ENCODE data around the gene LIN37. TPM values are rescaled to one million over a fixed set of nuclear protein-coding genes. Genes with fewer than 3 reads are reported as not detected.

Gene LIN37
- total and polyA plus RNA-seq, 2 experiments from 2014 or later = 4.3 to 6.8 TPM

DNA sequence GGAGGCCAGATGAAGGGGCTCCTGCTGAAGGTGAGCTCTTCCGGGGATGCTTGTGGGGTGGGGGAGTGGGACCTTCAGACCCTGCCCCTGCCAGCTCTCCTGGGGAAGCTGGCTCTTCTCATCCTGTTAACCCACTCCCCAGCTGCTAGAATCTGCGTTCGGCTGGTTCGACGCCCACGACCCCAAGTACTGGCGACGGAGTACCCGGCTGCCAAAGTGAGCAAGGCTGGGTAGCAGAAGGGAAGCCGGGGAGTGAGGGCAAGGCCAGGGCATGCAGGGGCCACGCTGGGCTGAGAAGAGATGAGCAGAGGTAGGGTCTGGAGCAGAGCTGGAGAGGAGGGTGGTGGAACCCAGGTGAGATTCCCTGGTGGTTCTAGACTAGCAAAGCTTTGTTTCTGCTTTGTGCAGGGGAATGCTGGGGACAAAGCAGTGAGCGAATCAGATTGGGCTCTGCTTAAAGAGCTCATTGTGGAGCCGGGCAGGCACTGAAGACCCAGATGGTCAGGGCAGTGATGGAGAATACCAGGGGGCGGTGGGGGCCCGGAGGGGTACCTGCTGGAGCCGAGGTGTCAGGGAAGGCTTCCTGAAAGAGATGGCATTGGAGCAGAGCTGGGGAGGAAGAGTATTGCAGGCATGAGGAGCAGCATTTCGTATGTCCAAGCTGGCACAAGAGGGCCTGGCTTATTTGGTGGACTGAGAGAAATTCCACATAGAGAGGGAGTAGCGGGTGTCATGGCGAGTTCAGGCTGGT is 20.2 kb upstream of the LIN37 start:
- no peak for TF ChIP-seq STAT1 (IDR thresholded peaks at IDR 0.05; ENCODE audit: unreplicated experiment)
- no peak for TF ChIP-seq POLR2AphosphoS5 (IDR thresholded peaks at IDR 0.05; ENCODE audit: low read depth)
- TF ChIP-seq, protein P1, sequence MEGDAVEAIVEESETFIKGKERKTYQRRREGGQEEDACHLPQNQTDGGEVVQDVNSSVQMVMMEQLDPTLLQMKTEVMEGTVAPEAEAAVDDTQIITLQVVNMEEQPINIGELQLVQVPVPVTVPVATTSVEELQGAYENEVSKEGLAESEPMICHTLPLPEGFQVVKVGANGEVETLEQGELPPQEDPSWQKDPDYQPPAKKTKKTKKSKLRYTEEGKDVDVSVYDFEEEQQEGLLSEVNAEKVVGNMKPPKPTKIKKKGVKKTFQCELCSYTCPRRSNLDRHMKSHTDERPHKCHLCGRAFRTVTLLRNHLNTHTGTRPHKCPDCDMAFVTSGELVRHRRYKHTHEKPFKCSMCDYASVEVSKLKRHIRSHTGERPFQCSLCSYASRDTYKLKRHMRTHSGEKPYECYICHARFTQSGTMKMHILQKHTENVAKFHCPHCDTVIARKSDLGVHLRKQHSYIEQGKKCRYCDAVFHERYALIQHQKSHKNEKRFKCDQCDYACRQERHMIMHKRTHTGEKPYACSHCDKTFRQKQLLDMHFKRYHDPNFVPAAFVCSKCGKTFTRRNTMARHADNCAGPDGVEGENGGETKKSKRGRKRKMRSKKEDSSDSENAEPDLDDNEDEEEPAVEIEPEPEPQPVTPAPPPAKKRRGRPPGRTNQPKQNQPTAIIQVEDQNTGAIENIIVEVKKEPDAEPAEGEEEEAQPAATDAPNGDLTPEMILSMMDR (conservative IDR thresholded peaks at IDR 0.05; ENCODE audit: low read depth in 2 of 2) = no peak
- TF ChIP-seq, protein P2, sequence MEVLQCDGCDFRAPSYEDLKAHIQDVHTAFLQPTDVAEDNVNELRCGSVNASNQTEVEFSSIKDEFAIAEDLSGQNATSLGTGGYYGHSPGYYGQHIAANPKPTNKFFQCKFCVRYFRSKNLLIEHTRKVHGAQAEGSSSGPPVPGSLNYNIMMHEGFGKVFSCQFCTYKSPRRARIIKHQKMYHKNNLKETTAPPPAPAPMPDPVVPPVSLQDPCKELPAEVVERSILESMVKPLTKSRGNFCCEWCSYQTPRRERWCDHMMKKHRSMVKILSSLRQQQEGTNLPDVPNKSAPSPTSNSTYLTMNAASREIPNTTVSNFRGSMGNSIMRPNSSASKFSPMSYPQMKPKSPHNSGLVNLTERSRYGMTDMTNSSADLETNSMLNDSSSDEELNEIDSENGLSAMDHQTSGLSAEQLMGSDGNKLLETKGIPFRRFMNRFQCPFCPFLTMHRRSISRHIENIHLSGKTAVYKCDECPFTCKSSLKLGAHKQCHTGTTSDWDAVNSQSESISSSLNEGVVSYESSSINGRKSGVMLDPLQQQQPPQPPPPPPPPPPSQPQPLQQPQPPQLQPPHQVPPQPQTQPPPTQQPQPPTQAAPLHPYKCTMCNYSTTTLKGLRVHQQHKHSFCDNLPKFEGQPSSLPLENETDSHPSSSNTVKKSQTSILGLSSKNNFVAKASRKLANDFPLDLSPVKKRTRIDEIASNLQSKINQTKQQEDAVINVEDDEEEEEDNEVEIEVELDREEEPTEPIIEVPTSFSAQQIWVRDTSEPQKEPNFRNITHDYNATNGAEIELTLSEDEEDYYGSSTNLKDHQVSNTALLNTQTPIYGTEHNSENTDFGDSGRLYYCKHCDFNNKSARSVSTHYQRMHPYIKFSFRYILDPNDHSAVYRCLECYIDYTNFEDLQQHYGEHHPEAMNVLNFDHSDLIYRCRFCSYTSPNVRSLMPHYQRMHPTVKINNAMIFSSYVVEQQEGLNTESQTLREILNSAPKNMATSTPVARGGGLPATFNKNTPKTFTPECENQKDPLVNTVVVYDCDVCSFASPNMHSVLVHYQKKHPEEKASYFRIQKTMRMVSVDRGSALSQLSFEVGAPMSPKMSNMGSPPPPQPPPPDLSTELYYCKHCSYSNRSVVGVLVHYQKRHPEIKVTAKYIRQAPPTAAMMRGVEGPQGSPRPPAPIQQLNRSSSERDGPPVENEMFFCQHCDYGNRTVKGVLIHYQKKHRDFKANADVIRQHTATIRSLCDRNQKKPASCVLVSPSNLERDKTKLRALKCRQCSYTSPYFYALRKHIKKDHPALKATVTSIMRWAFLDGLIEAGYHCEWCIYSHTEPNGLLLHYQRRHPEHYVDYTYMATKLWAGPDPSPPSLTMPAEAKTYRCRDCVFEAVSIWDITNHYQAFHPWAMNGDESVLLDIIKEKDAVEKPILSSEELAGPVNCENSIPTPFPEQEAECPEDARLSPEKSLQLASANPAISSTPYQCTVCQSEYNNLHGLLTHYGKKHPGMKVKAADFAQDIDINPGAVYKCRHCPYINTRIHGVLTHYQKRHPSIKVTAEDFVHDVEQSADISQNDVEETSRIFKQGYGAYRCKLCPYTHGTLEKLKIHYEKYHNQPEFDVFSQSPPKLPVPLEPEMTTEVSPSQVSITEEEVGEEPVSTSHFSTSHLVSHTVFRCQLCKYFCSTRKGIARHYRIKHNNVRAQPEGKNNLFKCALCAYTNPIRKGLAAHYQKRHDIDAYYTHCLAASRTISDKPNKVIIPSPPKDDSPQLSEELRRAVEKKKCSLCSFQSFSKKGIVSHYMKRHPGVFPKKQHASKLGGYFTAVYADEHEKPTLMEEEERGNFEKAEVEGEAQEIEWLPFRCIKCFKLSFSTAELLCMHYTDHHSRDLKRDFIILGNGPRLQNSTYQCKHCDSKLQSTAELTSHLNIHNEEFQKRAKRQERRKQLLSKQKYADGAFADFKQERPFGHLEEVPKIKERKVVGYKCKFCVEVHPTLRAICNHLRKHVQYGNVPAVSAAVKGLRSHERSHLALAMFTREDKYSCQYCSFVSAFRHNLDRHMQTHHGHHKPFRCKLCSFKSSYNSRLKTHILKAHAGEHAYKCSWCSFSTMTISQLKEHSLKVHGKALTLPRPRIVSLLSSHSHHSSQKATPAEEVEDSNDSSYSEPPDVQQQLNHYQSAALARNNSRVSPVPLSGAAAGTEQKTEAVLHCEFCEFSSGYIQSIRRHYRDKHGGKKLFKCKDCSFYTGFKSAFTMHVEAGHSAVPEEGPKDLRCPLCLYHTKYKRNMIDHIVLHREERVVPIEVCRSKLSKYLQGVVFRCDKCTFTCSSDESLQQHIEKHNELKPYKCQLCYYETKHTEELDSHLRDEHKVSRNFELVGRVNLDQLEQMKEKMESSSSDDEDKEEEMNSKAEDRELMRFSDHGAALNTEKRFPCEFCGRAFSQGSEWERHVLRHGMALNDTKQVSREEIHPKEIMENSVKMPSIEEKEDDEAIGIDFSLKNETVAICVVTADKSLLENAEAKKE (CRISPR knock-in tag; IDR thresholded peaks at IDR 0.05) = no peak
- TF ChIP-seq, protein P3, sequence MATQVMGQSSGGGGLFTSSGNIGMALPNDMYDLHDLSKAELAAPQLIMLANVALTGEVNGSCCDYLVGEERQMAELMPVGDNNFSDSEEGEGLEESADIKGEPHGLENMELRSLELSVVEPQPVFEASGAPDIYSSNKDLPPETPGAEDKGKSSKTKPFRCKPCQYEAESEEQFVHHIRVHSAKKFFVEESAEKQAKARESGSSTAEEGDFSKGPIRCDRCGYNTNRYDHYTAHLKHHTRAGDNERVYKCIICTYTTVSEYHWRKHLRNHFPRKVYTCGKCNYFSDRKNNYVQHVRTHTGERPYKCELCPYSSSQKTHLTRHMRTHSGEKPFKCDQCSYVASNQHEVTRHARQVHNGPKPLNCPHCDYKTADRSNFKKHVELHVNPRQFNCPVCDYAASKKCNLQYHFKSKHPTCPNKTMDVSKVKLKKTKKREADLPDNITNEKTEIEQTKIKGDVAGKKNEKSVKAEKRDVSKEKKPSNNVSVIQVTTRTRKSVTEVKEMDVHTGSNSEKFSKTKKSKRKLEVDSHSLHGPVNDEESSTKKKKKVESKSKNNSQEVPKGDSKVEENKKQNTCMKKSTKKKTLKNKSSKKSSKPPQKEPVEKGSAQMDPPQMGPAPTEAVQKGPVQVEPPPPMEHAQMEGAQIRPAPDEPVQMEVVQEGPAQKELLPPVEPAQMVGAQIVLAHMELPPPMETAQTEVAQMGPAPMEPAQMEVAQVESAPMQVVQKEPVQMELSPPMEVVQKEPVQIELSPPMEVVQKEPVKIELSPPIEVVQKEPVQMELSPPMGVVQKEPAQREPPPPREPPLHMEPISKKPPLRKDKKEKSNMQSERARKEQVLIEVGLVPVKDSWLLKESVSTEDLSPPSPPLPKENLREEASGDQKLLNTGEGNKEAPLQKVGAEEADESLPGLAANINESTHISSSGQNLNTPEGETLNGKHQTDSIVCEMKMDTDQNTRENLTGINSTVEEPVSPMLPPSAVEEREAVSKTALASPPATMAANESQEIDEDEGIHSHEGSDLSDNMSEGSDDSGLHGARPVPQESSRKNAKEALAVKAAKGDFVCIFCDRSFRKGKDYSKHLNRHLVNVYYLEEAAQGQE (IDR thresholded peaks at IDR 0.05; ENCODE audit: unreplicated experiment) = no peak
- TF ChIP-seq EZH2phosphoT487 (IDR thresholded peaks at IDR 0.05; ENCODE audit: unreplicated experiment) = no peak
- TF ChIP-seq ZNF331 (CRISPR knock-in tag; IDR thresholded peaks at IDR 0.05; ENCODE audit: low read depth) = no peak
- no peak for TF ChIP-seq JUNB (IDR thresholded peaks at IDR 0.05; ENCODE audit: unreplicated experiment)
- no peak for TF ChIP-seq NANOG (IDR thresholded peaks at IDR 0.05; ENCODE audit: borderline replicate concordance)
- TF ChIP-seq CREB1 (CRISPR knock-in tag; IDR thresholded peaks at IDR 0.05; ENCODE audit: low read depth) = no peak
- TF ChIP-seq, protein P4, sequence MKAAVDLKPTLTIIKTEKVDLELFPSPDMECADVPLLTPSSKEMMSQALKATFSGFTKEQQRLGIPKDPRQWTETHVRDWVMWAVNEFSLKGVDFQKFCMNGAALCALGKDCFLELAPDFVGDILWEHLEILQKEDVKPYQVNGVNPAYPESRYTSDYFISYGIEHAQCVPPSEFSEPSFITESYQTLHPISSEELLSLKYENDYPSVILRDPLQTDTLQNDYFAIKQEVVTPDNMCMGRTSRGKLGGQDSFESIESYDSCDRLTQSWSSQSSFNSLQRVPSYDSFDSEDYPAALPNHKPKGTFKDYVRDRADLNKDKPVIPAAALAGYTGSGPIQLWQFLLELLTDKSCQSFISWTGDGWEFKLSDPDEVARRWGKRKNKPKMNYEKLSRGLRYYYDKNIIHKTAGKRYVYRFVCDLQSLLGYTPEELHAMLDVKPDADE (IDR thresholded peaks at IDR 0.05) = no peak
- no peak for TF ChIP-seq ZNF114 (CRISPR knock-in tag; IDR thresholded peaks at IDR 0.05)
- TF ChIP-seq EZH2 (IDR thresholded peaks at IDR 0.05; ENCODE audit: low read depth, unreplicated experiment) = no peak
- Mint-ChIP-seq H3K27me3 (ENCODE audit: insufficient read depth, low read depth, poor library complexity) (peaks cover 13% of the 10 kb centered on the region), H3K36me3 (ENCODE audit: low read depth) (peaks cover 77% of the 10 kb centered on the region), H3K4me3 (no peak overlapping the region), H3K27ac (no peak overlapping the region), H3K4me1 (no peaks in the 10 kb centered on the region), H3K9me3 (no peaks in the 10 kb centered on the region)
- Histone ChIP-seq H3K4me2 (no peak overlapping the region), H3K79me2 (replicated peaks; ENCODE audit: insufficient read depth) (no peaks in the 10 kb centered on the region), H2AFZ (no peak overlapping the region), H3K36me3 (ENCODE audit: insufficient read depth) (peaks cover 29% of the 10 kb centered on the region; the same call in 1 of the 2 replicates), H3K27ac (ENCODE audit: low read depth) (no peak overlapping the region), H3K27me3 (ENCODE audit: insufficient read depth) (no peaks in the 10 kb centered on the region), H3K4me3 (no peak overlapping the region), H3K9me2 (ENCODE audit: insufficient read depth) (no peaks in the 10 kb centered on the region), H3K4me1 (ENCODE audit: insufficient read depth) (no peaks in the 10 kb centered on the region), H4K20me1 (replicated peaks; ENCODE audit: insufficient read depth) (peaks cover 5% of the 10 kb centered on the region), H3F3A (replicated peaks; ENCODE audit: low read depth) (no peaks in the 10 kb centered on the region)
- ATAC-seq (no peak), DNase-seq (ENCODE audit: low spot score) (no peak)

All from GM23338 (cell line).